Stimulated activated CD8-positive, alpha-beta memory T cell treated with anti-CD3 and anti-CD28 coated beads, Interleukin-2, amount 100 ng/mL, for 48 hours (primary cell): ENCODE data around the gene RTEL1.

Experiments used
- DNase-seq, 2 donors: peaks; one replicate each; pipeline ENCODE4 v3.0.0-alpha.2; 2020; ENCODE audit warnings: low read depth in 2 of 2

RTEL1 gene

DNA sequence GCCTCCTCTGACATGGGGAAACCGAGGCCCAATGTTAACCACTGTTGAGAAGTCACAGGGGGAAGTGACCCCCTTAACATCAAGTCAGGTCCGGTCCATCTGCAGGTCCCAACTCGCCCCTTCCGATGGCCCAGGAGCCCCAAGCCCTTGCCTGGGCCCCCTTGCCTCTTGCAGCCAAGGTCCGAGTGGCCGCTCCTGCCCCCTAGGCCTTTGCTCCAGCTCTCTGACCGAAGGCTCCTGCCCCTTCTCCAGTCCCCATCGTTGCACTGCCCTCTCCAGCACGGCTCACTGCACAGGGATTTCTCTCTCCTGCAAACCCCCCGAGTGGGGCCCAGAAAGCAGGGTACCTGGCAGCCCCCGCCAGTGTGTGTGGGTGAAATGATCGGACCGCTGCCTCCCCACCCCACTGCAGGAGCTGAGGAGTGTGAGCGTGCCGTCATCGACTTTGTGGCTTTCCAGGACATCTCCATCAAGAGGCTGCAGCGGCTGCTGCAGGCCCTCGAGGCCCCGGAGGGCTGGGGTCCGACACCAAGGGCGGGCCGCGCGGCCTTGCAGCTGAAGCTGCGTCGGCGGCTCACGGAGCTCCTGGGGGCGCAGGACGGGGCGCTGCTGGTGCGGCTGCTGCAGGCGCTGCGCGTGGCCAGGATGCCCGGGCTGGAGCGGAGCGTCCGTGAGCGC is 39.9 kb downstream of the RTEL1 start:
- no peak for DNase-seq

DNA sequence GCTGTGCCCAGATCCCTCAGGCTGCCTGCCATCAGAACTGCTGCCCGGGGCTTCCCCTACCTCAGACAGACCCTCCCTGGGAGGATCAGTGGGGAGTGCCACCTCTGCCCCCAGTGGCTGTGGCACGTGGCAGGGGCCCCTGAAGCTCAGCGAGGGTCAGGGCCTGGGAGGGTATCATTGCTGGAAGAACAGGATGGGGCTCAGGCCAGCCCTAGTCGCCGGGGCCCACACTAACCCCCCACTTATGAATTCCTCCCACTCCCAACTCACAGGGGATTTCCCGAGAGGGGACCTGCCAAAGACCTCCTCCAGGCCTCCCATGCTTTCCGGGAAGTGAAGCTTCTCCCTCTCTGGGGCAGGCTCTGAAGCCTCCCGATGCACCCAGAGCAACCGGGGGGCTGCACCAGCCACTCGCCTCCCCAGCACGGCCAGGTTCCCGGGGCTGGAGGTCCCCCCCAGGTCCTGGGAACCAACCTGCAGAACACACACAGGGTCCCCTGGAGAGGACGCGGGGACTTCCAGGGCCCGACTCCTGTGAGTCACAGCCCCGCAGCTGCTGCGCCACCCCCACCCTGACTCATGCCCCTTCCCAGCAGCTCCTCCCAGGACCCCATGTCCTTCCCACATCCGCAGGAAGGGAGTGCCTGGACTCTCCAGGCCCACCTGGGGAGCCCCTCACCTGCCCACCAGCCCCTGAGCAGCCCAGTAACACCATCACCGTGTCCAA is 40.8 kb downstream of the RTEL1 start:
- peak; percentile 57 to 58 for DNase-seq

DNA sequence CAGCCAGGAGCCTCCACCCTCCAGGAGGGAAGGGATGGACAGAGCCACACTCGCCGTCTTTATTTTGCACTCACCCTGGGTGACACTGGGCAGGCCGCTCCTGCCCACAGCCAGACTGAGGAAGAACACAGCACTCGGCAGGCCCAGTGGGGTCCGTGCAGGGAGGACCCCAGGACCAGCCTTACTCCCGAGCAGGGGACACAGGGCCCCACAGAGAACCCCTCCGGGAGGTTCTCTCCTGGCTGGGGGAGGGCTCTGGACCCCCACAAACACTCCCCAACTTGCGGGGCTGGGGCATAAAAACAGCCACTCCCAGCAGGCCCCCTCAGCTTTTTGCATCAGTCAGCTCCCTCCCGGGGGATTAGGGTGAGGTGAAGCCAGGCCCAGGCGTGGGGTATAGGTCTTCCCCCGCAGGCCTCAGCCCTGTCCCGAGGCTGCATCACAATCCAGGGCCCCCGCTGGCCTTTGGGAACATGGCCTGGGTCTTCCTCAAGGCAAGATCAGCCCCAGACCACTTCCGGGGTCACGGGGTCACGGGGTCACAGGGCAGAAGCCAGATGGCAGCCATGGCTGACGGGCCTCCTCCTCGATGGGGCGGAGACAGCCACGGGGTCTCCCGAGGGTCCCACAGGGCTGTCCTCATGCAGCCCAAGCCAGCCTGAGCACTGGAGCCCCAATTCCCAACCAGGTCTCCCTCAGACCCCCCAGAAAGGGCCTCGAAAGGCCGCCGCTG is 41.5 kb downstream of the RTEL1 start:
- no peak for DNase-seq

DNA sequence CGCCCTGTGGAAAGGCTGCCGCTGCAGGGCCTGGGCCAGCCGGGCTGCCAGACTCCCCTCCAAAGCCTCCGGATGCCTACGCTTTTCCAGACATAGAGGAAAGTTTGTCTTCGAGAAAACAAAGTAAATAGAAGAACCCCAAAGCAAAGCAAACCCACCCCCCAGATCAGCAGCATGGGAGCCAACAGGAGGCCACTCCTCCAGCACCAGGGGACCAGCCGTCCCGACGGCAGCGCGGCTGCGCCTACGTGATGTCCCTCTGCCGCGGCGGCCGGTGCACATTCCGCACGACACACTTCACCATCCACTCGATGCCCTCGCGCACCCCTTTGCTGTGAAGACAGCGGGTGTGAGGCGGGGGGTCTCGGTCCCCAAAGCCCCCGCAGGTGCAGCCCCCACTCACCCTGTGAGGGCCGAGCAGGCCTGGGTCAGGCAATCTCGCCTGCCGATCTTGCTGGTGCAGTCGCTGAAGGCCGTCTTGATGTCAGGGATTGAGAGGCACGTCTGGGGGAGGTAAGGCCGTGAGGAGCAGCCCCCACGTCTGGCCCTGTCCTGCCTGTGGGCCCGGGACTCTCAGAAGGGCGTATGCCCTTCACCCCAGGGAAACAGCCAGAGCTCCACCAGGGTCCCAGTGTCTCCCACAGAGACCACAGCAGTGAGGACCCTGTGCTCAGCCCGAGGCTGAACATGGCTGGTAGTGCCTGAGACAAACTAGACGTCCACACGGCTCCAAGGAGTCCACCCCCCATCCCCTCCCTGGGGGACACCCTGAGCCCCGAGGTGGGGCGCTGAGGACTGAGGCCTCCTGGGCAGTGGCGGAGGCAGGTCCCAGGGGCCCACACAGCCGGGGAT is 42.3 kb downstream of the RTEL1 start:
- no peak for DNase-seq

DNA sequence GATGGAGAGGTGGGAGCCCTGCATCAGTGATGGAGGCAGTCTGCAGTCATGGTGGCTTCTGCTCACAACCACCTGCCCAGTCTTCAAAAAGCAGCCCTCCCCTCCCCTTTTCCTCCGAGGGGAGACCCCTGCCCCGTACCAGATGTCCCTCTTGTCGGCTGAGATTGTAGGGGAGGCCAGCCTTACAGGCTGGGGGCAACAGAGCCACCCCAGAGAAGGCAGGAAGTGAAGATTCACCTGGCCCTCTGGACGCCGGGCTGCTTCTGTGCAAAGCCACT is 42.9 kb downstream of the RTEL1 start:
- DNase-seq, result no peak

DNA sequence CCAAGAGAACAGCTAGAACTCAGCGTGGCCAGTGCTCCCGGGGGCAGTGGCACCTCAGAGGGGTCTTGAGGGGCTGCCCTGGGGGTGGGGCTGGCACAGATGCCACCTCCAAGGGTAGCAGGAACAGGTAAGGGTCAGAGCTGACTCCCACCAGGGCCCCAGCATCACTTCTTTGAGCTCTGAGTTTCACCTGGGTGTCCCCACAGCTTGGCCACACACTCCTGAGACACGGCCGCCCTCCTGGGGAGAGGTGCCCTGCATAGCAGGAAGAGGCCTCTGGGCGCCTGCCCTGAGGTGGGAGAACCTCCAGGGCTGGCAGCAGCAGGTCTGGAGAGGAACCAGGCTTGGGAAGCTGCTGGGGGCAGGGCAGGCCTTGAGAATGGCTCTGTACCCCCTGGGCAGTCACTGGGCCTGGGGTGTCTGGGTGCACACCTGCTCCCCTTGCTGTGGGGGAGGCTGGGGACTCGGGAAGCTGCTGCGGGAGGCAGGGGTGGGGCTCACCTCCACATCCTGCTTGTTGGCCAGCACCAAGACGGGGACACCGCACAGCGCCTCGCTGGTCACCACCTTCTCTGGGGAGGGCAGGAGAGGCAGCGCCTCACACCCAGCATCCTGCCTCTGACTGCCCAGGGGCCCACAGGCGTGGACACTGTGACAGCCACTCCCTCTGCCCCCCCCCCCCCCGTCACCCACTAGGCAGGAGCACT is 43.4 kb downstream of the RTEL1 start:
- no peak for DNase-seq

DNA sequence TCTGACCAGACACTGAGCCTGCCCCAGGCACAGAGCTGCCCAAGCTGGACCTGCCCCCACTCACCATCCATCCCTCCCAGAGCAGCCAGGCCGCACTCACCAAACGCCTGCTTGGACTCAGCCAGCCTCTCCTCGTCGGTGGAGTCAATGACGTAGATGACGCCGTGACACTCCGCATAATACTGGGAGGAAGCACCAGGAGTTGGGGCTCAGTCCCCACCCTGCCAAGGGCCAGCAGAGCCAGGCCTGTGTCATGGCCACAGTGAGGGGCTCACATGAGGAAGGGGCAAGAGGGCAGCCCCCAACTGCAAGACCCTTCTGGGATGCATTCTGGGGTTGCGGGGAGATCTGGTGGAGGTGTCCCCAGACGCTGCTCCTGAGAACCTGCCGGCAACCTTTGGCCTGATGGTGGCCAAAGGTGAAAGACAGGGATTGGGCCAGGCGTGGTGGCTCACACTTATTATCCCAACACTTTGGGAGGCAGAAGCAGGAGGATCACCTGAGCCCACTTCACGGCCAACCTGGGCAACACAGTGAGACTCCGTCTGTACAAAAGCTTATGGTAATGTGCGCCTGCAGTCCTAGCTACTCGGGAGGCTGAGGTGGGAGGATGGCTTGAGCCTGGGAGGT is 44.0 kb downstream of the RTEL1 start:
- DNase-seq, result no peak

DNA sequence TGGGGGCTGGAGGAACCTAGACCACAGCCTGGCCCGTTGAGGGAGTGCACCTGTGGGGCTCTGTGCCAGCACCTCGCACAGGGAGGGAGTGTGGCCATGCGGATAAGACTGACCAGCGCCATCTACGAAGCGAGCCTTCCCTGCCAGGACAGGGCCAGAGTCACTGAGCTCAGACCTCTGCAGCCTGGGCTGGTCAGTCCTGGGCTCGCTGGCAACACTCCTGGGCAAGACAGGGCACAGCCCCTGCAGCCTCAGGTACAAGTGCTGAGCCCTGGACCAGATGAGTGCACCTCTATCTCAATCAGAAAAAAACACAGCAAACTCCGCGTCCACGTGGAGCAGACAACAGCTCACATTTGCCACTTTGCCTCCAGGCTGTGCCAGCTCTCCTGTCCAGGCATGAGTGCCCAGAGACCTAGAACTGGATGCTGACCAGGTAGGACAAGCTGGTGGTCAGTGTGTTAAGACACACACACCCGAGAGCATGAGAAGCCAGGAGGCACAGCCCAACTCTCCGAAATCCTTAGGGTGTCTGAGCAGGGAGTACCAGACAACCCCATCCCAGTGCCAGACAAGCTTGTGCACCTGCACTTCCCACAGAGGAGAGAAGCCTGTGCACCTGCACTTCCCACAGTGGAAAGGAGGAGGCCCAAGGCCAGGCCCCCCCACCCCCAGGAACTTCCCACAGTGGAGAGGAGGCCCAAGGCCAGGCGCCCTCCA is 44.8 kb downstream of the RTEL1 start:
- DNase-seq, result no peak

DNA sequence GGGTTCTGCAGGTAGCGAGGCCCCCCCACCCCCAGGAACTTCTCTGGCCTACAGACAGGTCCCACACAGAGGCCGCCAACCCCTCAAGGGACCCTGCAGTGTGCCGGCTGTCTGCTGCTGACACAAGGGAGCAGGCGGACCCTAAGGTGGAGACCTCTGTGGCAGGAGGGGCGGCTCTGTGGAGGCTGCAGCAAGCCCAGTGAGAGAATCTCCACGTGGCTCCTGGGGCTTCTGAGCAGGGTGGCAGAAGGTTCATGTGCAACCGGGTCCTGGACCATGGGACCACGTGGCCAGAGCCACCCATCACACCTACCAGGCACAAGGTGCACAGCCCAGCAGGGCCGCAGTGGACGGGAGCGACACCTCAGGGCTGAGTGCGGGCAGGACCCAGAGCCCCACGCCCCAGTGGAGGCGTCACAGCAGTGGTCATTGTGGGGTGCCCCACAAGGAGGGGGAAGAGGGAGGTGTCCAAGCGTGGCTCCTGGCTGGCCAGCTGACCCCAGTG is 45.4 kb downstream of the RTEL1 start:
- DNase-seq, result no peak

DNA sequence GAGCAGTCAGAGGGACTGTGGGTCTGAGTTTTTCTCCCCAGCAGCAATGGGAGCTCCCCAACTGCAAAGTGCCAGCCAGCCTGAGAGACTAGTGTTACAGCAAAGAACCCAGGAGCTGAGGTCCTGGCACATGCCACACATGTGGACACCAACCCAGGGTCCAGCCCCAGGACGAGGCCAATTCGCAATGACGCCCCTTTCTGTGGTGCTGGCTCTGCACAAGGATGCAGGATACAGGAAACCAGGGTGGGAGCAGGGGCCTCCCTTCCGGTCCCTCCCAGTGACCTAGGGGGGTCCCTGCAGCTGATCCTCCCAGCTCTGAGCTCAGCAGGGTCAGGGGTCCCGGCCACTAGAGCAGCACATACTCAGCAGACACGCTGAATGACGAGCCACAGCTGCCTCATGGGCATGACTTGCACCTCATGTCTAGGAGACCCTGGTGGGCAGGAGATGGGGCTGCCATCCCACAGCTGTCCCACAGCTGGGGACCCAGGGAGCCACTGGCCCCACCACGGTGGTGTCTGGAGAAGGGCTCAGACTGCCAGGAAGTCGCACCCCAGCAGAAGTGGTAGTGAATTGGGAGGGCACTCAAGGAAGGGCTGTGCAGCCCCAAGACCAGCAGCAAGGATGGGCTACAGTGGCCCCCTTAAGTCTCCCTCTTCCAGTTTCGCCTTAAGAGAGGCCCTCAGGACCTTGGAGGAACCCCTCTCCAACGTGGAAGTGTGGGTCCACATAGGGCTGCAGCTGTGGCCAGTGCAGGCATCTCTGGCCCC is 46.0 kb downstream of the RTEL1 start:
- DNase-seq, result no peak

DNA sequence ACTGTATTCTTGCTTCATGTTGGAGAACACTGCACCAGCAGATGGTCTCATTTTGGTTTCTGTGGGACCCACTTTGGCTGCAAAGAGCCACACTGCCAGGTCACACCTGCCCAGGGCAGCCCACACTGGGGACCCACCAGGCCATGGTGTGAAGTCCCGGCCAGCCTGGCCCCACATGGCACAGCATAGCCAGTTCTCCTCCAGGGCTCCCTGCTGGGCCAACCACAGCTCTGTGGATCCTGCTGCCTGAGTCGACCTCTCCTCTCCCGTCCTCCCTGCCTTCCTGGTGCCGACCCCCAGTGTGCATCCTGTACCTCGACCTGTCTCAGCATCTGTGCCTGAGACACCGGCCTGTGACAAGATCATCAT is 46.6 kb downstream of the RTEL1 start:
- DNase-seq, result no peak

DNA sequence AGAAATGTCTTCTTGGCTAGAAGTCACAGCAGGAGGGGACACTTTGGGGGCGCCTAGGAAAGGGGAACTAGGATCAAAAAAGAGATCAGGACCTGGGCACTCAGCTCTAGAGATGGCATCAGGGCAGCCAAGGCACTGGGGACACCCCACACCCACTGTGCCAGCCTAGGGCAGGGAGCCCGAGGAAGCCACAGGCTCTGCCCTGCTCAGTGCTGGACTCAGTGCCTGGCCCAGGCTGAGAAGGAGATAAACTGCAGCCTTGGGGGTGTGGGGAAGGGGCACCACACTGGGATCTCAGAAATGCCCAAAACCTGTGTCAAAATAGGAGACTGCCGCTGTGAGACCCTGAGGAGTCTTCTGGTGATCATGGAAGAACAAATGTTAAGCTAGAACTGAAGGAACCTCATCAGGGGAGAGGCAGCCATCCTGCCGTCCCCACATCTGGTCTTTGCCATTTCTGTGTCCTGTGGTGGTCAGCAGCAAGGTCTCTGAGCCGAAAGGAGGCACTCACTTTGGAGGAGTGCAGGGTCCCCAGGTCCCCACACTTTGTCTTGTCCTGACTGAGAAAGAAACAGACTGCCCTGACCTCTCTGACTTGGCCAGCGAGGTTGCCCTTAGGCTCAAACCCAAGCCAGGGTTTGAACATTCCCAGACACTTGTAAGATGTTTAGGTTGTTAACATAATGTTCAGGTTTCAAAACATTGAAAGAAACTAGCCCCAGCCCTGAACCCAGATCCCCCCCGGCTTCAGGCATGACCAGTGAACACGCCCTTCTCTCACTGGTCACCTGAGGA is 47.3 kb downstream of the RTEL1 start:
- DNase-seq, result no peak

DNA sequence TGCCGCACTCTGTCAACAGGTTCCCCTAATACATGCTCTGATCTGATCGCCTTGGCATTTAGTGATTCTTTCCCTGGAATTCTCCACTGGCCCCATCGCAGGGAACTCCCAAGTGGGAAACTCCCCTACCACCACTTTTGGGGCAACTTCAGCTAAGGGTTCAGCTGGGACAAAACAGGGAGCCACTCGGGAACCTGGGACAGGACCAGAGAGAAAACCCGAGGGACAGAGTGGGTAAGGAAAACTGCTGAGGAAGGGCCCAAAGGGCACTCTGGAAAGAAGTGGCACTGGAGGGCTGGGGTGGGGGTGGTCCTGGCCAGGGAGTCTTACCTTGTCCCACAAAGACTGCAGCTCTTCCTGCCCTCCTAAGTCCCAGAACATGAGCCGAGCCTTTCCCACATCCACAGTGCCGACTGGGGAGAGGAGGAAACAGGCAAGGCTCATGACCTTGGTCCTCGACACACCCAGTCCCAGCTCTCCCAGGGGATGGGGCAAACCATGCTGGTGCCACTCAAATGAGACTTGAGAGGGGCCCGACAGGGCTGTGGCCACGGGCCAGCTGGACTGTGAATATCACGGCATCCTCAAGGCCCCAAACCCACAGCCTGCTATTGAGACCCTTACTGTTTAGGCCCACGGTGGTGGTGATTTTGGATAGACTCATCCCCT is 48.0 kb downstream of the RTEL1 start:
- DNase-seq, result no peak

DNA sequence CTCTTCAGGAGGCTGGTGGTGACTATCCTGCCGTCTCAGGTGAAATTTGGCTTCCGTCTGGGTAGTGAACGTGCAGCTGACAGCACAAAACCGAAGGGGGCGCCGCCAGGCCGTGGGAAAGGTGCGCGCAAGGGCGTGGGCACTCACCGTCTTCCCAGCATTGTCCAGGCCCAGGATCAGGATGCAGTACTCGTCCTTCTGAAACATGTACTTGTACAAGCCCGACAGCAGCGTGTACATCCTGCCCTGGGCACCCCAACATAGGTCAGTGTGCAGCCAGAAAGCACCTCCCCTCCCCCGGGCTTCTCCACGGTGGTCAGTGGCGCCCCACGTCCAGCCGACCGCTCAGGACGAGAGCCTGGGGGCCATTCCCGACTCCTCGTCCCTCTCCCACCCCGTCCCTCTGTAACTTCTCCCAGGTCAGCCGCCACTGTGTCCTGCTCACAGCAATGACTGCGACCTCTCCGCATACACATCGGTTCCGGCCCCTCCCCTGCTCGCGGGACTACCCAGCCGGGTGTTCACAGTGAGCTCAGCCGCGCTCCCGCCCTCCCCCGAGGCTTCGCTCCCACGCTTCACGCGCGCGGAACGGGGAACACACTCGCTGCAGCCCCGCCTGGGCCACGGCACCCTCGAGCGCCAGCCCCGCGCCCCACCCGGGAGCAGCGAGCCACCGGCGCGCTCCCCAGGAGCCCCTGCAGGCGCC is 48.9 kb downstream of the RTEL1 start:
- DNase-seq, result peak in 1 of 2 donors; percentile 53

DNA sequence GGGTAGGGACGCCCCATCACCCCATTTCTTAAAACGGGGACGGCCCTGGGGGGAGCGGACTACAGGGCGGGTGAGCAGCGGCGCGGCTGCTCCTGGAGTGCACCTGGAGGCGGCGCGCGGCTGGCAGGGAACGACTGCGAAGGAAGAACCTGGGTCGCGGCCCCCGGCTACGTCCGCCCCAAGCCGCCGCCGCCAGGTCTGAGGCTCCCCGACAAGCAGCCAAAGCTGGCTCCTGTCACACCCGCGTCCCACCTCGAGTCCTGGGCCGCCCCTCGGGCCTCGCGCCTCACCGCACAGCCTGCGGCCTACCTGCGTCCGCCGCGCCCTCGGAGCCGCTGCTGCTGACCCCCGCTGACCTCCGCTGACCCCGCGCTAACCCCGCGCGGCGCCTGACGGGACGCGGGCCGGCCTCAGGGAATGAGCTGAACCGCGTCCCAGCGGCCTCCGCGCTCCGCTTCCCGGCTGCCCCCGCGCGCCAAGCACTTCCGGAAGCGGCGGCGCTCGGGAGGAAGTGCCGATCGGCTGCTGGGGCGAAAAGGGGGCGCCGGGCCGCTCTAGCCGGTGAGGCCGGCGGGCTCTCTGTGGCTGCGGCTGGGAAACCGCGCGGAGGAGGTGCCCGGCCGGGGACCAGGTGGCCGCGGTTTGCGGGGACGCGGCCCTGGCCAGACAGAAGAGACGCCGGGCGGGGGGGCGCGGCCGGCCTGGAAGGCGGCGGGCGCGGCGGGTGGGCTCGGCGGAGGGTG is 49.6 kb downstream of the RTEL1 start, which contains the start of the genes ARFRP1 and ZGPAT:
Gene ARFRP1, minus strand, starts transcription at position 419 of the 743 bp plus-strand sequence. CDS start 885 bp downstream, outside the sequence.
Gene ZGPAT, plus strand, starts transcription at position 482 of the 743 bp plus-strand sequence. CDS start 542 bp downstream, outside the sequence.
- peak; percentile 79 to 80 for DNase-seq
